HepG2 (cell line): ENCODE results near the gene HCFC2. TPM values are rescaled to one million over a fixed set of nuclear protein-coding genes. Genes with fewer than 3 reads are reported as not detected.
A peak's percentile ranks its signal among the peaks of the same experiment; 100 is the strongest.

ENCODE experiments used
- EZH2 ChIP-seq: conservative IDR thresholded peaks from 2 replicates; pipeline ENCODE4 v1.6.1; 2012; ENCODE audit warnings: mild to moderate bottlenecking, low read depth, low read length, moderate library complexity
- FOXO1 ChIP-seq: sonication (generic); formaldehyde crosslinking; IDR thresholded peaks from 2 replicates; pipeline ENCODE4 v1.4.0; 2020; ENCODE audit warnings: missing genetic modification reagents
- KDM2A ChIP-seq: sonication (generic); formaldehyde crosslinking; IDR thresholded peaks from 2 replicates; pipeline ENCODE4 v1.4.0; 2020; ENCODE audit warnings: low read depth, missing genetic modification reagents, borderline replicate concordance
- PLRG1 ChIP-seq: fragments of 450-650 bp; conservative IDR thresholded peaks from 2 replicates; pipeline ENCODE4 v1.6.1; 2016
- SNRNP70 ChIP-seq: fragments of 200-400 bp; formaldehyde crosslinking; IDR thresholded peaks from 2 replicates; pipeline ENCODE4 v1.6.1; 2017; ENCODE audit warnings: mild to moderate bottlenecking, low read depth, low read length, moderate library complexity
- STAG1 ChIP-seq: sonication (generic); formaldehyde crosslinking; IDR thresholded peaks from 2 replicates; pipeline ENCODE4 v1.4.0; 2020; ENCODE audit warnings: missing genetic modification reagents
- ZNF616 ChIP-seq: sonication (generic); formaldehyde crosslinking; IDR thresholded peaks from 2 replicates; pipeline ENCODE4 v1.5.0; 2020; ENCODE audit warnings: low read depth, mild to moderate bottlenecking, missing genetic modification reagents
- ZNF678 ChIP-seq: sonication (generic); formaldehyde crosslinking; IDR thresholded peaks from 2 replicates; pipeline ENCODE4 v1.4.0; 2020; ENCODE audit warnings: mild to moderate bottlenecking, missing genetic modification reagents
- ZNF747 ChIP-seq: sonication (generic); formaldehyde crosslinking; IDR thresholded peaks from 2 replicates; pipeline ENCODE4 v1.8.1; 2023; ENCODE audit warnings: missing genetic modification reagents, mild to moderate bottlenecking, borderline replicate concordance
- ZSCAN12 ChIP-seq: sonication (generic); formaldehyde crosslinking; IDR thresholded peaks from 2 replicates; pipeline ENCODE4 v1.9.0; 2021; ENCODE audit warnings: mild to moderate bottlenecking, missing genetic modification reagents
- polyA plus RNA-seq, 8 experiments: library from polyadenylated mRNA; depleted of rRNA in 3 of 8; stranded (reverse) in 7 of 8; unstranded in 1 of 8; fragments of >200 nt; fragmentation: Illumina TruSeq in 4 of 8; extraction: Trizol in 4 of 8; gene quantifications; 2 replicates each; pipeline versions ENCODE4 v1.2.1 to v1.2.3, GENCODE V29; 2011 to 2016; ENCODE audit warnings: low read depth in 4 of 8, missing spikeins in 1 of 8, mixed read lengths in 1 of 8; ENCODE audit not compliant: insufficient read depth in 1 of 8
- total RNA-seq, 5 experiments: library from RNA; depleted of rRNA; stranded (reverse); fragments of >200 nt; fragmentation: Illumina TruSeq; extraction: Trizol; gene quantifications; 2 replicates each; pipeline ENCODE4 v1.2.3, GENCODE V29; 2016; ENCODE audit warnings: low read depth in 1 of 5
- TF ChIP-seq, protein P1 (sequence below): sonication (generic); formaldehyde crosslinking; IDR thresholded peaks from 2 replicates; pipeline ENCODE4 v1.5.1; 2020; ENCODE audit warnings: missing genetic modification reagents, mild to moderate bottlenecking, borderline replicate concordance
- TF ChIP-seq, protein P2 (sequence below): sonication (generic); formaldehyde crosslinking; IDR thresholded peaks from 2 replicates; pipeline ENCODE4 v1.8.1; 2023; ENCODE audit warnings: mild to moderate bottlenecking, missing genetic modification reagents
- TF ChIP-seq, protein P3 (sequence below): sonication (generic); formaldehyde crosslinking; IDR thresholded peaks from 2 replicates; pipeline ENCODE4 v1.5.0; 2020; ENCODE audit warnings: missing genetic modification reagents
- TF ChIP-seq, protein P4 (sequence below): sonication (generic); formaldehyde crosslinking; IDR thresholded peaks from 2 replicates; pipeline ENCODE4 v1.9.0; 2021; ENCODE audit warnings: missing genetic modification reagents, mild to moderate bottlenecking, borderline replicate concordance
- TF ChIP-seq, protein P5 (sequence below): sonication (generic); formaldehyde crosslinking; IDR thresholded peaks from 2 replicates; pipeline ENCODE4 v1.4.0; 2020; ENCODE audit warnings: mild to moderate bottlenecking, low read depth, missing genetic modification reagents
- TF ChIP-seq, protein P6 (sequence below): sonication (generic); formaldehyde crosslinking; IDR thresholded peaks from 2 replicates; pipeline ENCODE4 v1.5.1; 2020; ENCODE audit warnings: mild to moderate bottlenecking, missing genetic modification reagents, moderate library complexity
- TF ChIP-seq, protein P7 (sequence below): sonication (generic); formaldehyde crosslinking; IDR thresholded peaks from 2 replicates; pipeline ENCODE4 v1.8.0; 2022; ENCODE audit warnings: mild to moderate bottlenecking, missing genetic modification reagents, moderate library complexity

Gene HCFC2
- total and polyA plus RNA-seq, 2 of the 13 experiments (the other 11 are each of a cell fraction or from before 2014, with no cell fraction given), result 3.7 to 4.9 TPM

DNA sequence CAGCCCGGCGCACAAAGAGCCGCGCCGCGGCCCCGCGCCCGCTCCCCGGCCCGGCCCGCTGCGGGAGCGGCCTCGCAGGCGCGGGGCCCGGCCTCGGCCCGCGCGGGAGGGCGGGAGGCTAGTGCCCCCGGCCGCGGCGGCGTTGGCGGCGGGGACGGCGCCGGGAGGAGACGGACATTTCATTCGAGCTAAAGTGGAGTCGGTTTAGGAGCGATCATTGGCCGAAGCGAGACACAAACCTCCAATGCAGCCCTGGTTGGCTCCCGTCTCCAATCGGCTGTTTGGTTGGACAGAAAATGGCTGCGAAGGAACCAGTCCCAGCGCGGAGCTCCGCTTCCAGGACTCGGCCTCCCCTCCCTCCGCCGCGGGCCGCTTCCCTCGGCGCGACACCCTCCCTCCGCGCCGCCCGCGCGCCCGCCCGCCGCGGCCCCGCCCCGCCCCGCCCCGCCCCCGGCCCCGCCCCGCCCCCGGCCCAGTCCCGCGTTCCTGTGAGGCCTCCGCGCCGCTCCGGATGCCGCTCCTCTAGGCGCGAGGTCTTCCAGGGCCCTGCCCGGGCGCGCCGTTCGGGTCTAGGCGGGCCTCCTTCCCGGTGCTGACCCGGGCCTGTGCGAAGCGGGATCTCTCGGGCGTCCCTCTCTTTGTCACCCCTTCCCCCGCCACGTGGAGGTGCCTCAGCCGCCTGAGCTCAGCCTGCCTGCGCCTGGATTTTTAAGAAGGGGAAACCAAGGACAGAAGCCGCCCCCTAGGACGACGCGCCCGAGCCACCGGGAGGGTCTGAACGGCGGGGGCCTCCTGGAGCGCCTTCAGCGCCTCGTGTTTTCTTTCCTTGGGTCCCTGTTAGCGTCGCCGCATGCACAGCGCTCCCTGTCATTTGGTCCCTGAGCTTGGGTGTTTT, 73.8 kb downstream of the HCFC2 start, which contains the start of gene NFYB (continued):
- TF ChIP-seq, protein P1, sequence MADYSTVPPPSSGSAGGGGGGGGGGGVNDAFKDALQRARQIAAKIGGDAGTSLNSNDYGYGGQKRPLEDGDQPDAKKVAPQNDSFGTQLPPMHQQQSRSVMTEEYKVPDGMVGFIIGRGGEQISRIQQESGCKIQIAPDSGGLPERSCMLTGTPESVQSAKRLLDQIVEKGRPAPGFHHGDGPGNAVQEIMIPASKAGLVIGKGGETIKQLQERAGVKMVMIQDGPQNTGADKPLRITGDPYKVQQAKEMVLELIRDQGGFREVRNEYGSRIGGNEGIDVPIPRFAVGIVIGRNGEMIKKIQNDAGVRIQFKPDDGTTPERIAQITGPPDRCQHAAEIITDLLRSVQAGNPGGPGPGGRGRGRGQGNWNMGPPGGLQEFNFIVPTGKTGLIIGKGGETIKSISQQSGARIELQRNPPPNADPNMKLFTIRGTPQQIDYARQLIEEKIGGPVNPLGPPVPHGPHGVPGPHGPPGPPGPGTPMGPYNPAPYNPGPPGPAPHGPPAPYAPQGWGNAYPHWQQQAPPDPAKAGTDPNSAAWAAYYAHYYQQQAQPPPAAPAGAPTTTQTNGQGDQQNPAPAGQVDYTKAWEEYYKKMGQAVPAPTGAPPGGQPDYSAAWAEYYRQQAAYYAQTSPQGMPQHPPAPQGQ, result no peak
- peak; percentile 13; the same call in 1 of the 2 replicates for TF ChIP-seq FOXO1 (CRISPR knock-in tag)
- TF ChIP-seq ZNF616 (CRISPR knock-in tag), result 0 out of 2 replicates have a peak, but pooled peaks have one; percentile 44
- TF ChIP-seq, protein P2, sequence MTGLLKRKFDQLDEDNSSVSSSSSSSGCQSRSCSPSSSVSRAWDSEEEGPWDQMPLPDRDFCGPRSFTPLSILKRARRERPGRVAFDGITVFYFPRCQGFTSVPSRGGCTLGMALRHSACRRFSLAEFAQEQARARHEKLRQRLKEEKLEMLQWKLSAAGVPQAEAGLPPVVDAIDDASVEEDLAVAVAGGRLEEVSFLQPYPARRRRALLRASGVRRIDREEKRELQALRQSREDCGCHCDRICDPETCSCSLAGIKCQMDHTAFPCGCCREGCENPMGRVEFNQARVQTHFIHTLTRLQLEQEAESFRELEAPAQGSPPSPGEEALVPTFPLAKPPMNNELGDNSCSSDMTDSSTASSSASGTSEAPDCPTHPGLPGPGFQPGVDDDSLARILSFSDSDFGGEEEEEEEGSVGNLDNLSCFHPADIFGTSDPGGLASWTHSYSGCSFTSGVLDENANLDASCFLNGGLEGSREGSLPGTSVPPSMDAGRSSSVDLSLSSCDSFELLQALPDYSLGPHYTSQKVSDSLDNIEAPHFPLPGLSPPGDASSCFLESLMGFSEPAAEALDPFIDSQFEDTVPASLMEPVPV (CRISPR knock-in tag), result peak; percentile 78; the same call in 1 of the 2 replicates
- no peak for TF ChIP-seq ZNF678 (CRISPR knock-in tag)
- peak; percentile 49; the same call in 1 of the 2 replicates for TF ChIP-seq ZNF747 (CRISPR knock-in tag)
- TF ChIP-seq, protein P3, sequence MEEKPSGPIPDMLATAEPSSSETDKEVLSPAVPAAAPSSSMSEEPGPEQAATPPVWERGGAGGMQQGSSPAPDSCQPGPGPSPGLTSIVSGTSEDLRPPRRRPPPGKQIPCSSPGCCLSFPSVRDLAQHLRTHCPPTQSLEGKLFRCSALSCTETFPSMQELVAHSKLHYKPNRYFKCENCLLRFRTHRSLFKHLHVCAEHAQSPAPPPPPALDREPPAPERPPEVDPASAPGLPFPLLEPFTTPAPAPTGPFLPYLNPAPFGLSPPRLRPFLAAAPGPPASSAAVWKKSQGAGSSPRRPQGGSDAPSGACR (CRISPR knock-in tag), result no peak
- TF ChIP-seq, protein P4, sequence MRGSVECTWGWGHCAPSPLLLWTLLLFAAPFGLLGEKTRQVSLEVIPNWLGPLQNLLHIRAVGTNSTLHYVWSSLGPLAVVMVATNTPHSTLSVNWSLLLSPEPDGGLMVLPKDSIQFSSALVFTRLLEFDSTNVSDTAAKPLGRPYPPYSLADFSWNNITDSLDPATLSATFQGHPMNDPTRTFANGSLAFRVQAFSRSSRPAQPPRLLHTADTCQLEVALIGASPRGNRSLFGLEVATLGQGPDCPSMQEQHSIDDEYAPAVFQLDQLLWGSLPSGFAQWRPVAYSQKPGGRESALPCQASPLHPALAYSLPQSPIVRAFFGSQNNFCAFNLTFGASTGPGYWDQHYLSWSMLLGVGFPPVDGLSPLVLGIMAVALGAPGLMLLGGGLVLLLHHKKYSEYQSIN (CRISPR knock-in tag), result no peak
- TF ChIP-seq, protein P5, sequence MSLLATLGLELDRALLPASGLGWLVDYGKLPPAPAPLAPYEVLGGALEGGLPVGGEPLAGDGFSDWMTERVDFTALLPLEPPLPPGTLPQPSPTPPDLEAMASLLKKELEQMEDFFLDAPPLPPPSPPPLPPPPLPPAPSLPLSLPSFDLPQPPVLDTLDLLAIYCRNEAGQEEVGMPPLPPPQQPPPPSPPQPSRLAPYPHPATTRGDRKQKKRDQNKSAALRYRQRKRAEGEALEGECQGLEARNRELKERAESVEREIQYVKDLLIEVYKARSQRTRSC (CRISPR knock-in tag), result no peak
- TF ChIP-seq PLRG1, result no peak
- TF ChIP-seq ZSCAN12 (CRISPR knock-in tag), result no peak
- TF ChIP-seq STAG1, result no peak
- TF ChIP-seq, protein P6, sequence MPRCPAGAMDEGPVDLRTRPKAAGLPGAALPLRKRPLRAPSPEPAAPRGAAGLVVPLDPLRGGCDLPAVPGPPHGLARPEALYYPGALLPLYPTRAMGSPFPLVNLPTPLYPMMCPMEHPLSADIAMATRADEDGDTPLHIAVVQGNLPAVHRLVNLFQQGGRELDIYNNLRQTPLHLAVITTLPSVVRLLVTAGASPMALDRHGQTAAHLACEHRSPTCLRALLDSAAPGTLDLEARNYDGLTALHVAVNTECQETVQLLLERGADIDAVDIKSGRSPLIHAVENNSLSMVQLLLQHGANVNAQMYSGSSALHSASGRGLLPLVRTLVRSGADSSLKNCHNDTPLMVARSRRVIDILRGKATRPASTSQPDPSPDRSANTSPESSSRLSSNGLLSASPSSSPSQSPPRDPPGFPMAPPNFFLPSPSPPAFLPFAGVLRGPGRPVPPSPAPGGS (CRISPR knock-in tag), result peak; percentile 79
- TF ChIP-seq, protein P7, sequence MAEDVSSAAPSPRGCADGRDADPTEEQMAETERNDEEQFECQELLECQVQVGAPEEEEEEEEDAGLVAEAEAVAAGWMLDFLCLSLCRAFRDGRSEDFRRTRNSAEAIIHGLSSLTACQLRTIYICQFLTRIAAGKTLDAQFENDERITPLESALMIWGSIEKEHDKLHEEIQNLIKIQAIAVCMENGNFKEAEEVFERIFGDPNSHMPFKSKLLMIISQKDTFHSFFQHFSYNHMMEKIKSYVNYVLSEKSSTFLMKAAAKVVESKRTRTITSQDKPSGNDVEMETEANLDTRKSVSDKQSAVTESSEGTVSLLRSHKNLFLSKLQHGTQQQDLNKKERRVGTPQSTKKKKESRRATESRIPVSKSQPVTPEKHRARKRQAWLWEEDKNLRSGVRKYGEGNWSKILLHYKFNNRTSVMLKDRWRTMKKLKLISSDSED, result no peak
- no peak for TF ChIP-seq EZH2
- TF ChIP-seq KDM2A (CRISPR knock-in tag), result peak; percentile 80
- no peak for TF ChIP-seq SNRNP70
